Measurements from ENCODE around the gene HOXD8.

Gene HOXD8

GRCh38 chr2:176091329-176092258 lies 37.9 kb upstream of the HOXD8 start:
- no peak for DNase-seq (ENCODE audit: low spot score)

- no peak for DNase-seq (ENCODE audit: low spot score)
Observed at GRCh38 chr2:176092270-176093144, 37.0 kb upstream of the HOXD8 start, which contains the start of gene HOXD13. TSS of gene HOXD13 (plus strand) at chr2:176092721. CDS start at chr2:176092891, 170 bp downstream.

GRCh38 chr2:176093145-176093897 lies 36.2 kb upstream of the HOXD8 start:
- no peak for DNase-seq (ENCODE audit: low spot score)

GRCh38 chr2:176093898-176094249 lies 35.6 kb upstream of the HOXD8 start:
- no peak for DNase-seq (ENCODE audit: low spot score)

- no peak for DNase-seq (ENCODE audit: low spot score)
Observed at GRCh38 chr2:176094349-176094748, 35.2 kb upstream of the HOXD8 start.

GRCh38 chr2:176095421-176095820 lies 34.1 kb upstream of the HOXD8 start:
- DNase-seq (ENCODE audit: low spot score): no peak

GRCh38 chr2:176096243-176096985 lies 33.1 kb upstream of the HOXD8 start:
- no peak for DNase-seq (ENCODE audit: low spot score)

- peak; percentile 26 for DNase-seq (ENCODE audit: low spot score)
Observed at GRCh38 chr2:176096986-176097819, 32.3 kb upstream of the HOXD8 start.

GRCh38 chr2:176097820-176098365 lies 31.6 kb upstream of the HOXD8 start:
- no peak for DNase-seq (ENCODE audit: low spot score)

GRCh38 chr2:176098366-176099158 lies 30.9 kb upstream of the HOXD8 start:
- no peak for DNase-seq (ENCODE audit: low spot score)

- no peak for DNase-seq (ENCODE audit: low spot score)
Observed at GRCh38 chr2:176099159-176099727, 30.3 kb upstream of the HOXD8 start.

- no peak for DNase-seq (ENCODE audit: low spot score)
Observed at GRCh38 chr2:176099728-176100546, 29.6 kb upstream of the HOXD8 start, which contains the start of gene HOXD12. TSS of gene HOXD12 (plus strand) at chr2:176099795. CDS start at chr2:176099802, 7 bp downstream.

- DNase-seq (ENCODE audit: low spot score): no peak
Observed at GRCh38 chr2:176100547-176101140, 28.9 kb upstream of the HOXD8 start.

- no peak for DNase-seq (ENCODE audit: low spot score)
Observed at GRCh38 chr2:176101216-176101830, 28.2 kb upstream of the HOXD8 start.

GRCh38 chr2:176101842-176102241 lies 27.7 kb upstream of the HOXD8 start:
- DNase-seq (ENCODE audit: low spot score): no peak

- no peak for DNase-seq (ENCODE audit: low spot score)
Observed at GRCh38 chr2:176102309-176102866, 27.1 kb upstream of the HOXD8 start.

GRCh38 chr2:176103194-176103593 lies 26.3 kb upstream of the HOXD8 start:
- no peak for DNase-seq (ENCODE audit: low spot score)
